GM12878 (cell line): ENCODE measurements around the gene PRUNE2.

Source experiments
- CTCF ChIP-seq, 3 experiments: IDR thresholded peaks in 2 of 3; conservative IDR thresholded peaks in 1 of 3; 2 replicates each; pipeline ENCODE4 v1.5.1; 2011; ENCODE audit warnings: low read depth in 3 of 3, low read length in 3 of 3, mild to moderate bottlenecking in 3 of 3, control low read depth in 2 of 3, moderate library complexity in 2 of 3, inconsistent platforms in 1 of 3, mixed read lengths in 1 of 3; ENCODE audit not compliant: control insufficient read depth in 2 of 3, insufficient read depth in 1 of 3; ENCODE audit errors: extremely low read depth in 1 of 3
- IRF3 ChIP-seq: fragments of 450-650 bp; IDR thresholded peaks from 2 replicates; pipeline ENCODE4 v1.6.1; 2014; ENCODE audit warnings: mild to moderate bottlenecking
- JUND ChIP-seq: IDR thresholded peaks from 2 replicates; pipeline ENCODE4 v1.6.1; 2012; ENCODE audit warnings: low read depth, mild to moderate bottlenecking, low read length, improper control_type of control experiment, moderate library complexity
- MAX ChIP-seq: IDR thresholded peaks from 2 replicates; pipeline ENCODE4 v1.6.1; 2012; ENCODE audit warnings: low read depth, low read length, improper control_type of control experiment
- MXI1 ChIP-seq: fragments of 150-350 bp; IDR thresholded peaks from 2 replicates; pipeline ENCODE4 v1.6.1; 2011; ENCODE audit warnings: low read depth, mild to moderate bottlenecking, inconsistent platforms, low read length, improper control_type of control experiment
- NR2F1 ChIP-seq: fragments of 450-650 bp; conservative IDR thresholded peaks from 2 replicates; pipeline ENCODE4 v1.6.1; 2017; ENCODE audit warnings: mild to moderate bottlenecking
- POLR2A ChIP-seq: IDR thresholded peaks from 2 replicates; pipeline ENCODE4 v1.6.1; 2011; ENCODE audit warnings: low read depth, mild to moderate bottlenecking, low read length
- SP1 ChIP-seq: IDR thresholded peaks from one replicate; pipeline ENCODE4 v1.6.1; 2011; ENCODE audit warnings: low read depth, low read length
- TCF12 ChIP-seq: IDR thresholded peaks from 2 replicates; pipeline ENCODE4 v1.6.1; 2011; ENCODE audit warnings: low read depth, mild to moderate bottlenecking, low read length
- YBX1 ChIP-seq: fragments of 450-650 bp; IDR thresholded peaks from 2 replicates; pipeline ENCODE4 v1.6.1; 2016; ENCODE audit warnings: antibody characterized with exemption
- YY1 ChIP-seq: IDR thresholded peaks from 2 replicates; pipeline ENCODE4 v1.6.1; 2011; ENCODE audit warnings: low read depth, mild to moderate bottlenecking, low read length
- ZNF622 ChIP-seq: fragments of 450-650 bp; IDR thresholded peaks from 2 replicates; pipeline ENCODE4 v1.6.1; 2017; ENCODE audit warnings: mild to moderate bottlenecking, inconsistent platforms
- ZSCAN29 ChIP-seq: fragments of 450-650 bp; IDR thresholded peaks from 2 replicates; pipeline ENCODE4 v1.6.1; 2017; ENCODE audit warnings: mild to moderate bottlenecking, moderate library complexity
- ZZZ3 ChIP-seq: IDR thresholded peaks from 2 replicates; pipeline ENCODE4 v1.6.1; 2011; ENCODE audit warnings: low read depth; ENCODE audit not compliant: control insufficient read depth, insufficient read length

GRCh38 chr9:76803762-76804161 lies 102.2 kb downstream of the PRUNE2 start:
- TF ChIP-seq CTCF (IDR thresholded peaks at IDR 0.05 in 2 of 3, conservative IDR thresholded peaks at IDR 0.05 in 1 of 3; ENCODE audit: control insufficient read depth in 2 of 3, extremely low read depth in 1 of 3, insufficient read depth in 1 of 3, low read depth in 3 of 3, low read length in 3 of 3), result no peak
- TF ChIP-seq SP1, result no peak
- TF ChIP-seq TCF12, result no peak
- no peak for TF ChIP-seq YY1
- TF ChIP-seq ZNF622, result no peak
- no peak for TF ChIP-seq YBX1
- no peak for TF ChIP-seq ZSCAN29
- no peak for TF ChIP-seq MXI1
- no peak for TF ChIP-seq NR2F1
- no peak for TF ChIP-seq ZZZ3
- no peak for TF ChIP-seq MAX
- no peak for TF ChIP-seq POLR2A
- no peak for TF ChIP-seq JUND
- no peak for TF ChIP-seq IRF3
